Measurements from ENCODE around the gene RHBDF2. TPM values are rescaled to one million over a fixed set of nuclear protein-coding genes. Genes with fewer than 3 reads are reported as not detected.

Gene RHBDF2
- total RNA-seq, 1 donor from 2014 or later: 12.3 TPM

DNA sequence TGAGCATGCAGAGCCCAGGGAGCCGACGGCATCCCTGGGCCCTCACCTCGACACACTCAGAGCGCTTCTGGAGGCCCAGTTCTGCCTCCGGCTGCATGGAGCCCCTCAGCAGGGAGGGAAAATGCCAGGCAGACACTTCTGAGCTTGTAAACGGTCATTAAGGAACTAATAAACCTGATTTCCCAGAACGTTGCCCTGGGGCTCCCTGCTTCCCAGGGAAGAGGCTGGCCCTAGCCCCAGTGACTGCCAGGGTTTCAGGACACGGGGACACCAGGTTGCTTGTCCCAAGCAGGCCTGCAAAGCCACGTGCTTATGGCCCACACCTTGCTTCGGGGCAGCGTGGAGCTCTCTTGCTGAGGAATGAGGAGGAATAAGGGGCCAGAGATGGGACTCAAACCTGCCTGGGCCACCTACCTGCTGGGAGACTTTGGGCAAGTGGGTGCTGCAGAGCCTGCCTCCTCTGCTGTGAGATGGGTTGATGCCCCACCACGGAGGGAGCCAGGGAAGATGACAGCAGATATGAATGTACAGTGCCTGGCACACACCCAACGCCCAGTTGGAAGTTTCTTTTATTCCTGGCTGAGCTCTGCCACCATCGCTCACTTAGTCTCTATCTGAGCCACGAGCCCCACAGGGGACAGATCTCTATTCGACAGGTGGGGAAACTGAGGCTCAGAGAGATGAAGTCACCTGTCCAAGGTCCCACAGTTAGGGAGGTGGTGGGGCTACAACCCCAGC, 5.4 kb downstream of the RHBDF2 start:
- Mint-ChIP-seq H3K36me3 (no peaks in the 10 kb centered on the region), H3K4me3 (no peak overlapping the region), H3K27me3 (peaks cover 5% of the 10 kb centered on the region), H3K27ac (no peak overlapping the region), H3K4me1 (ENCODE audit: unreplicated experiment) (peaks cover 32% of the 10 kb centered on the region), H3K9me3 (no peaks in the 10 kb centered on the region)
- TF ChIP-seq, protein P1, sequence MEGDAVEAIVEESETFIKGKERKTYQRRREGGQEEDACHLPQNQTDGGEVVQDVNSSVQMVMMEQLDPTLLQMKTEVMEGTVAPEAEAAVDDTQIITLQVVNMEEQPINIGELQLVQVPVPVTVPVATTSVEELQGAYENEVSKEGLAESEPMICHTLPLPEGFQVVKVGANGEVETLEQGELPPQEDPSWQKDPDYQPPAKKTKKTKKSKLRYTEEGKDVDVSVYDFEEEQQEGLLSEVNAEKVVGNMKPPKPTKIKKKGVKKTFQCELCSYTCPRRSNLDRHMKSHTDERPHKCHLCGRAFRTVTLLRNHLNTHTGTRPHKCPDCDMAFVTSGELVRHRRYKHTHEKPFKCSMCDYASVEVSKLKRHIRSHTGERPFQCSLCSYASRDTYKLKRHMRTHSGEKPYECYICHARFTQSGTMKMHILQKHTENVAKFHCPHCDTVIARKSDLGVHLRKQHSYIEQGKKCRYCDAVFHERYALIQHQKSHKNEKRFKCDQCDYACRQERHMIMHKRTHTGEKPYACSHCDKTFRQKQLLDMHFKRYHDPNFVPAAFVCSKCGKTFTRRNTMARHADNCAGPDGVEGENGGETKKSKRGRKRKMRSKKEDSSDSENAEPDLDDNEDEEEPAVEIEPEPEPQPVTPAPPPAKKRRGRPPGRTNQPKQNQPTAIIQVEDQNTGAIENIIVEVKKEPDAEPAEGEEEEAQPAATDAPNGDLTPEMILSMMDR (conservative IDR thresholded peaks at IDR 0.05): no peak
- no peak for DNase-seq (ENCODE audit: extremely low spot score, unreplicated experiment)

- peak overlapping the region; percentile 85 for H3K27ac Mint-ChIP-seq
- no peak for DNase-seq (ENCODE audit: extremely low spot score, unreplicated experiment)
- peaks cover 19% of the 10 kb centered on the region for H3K4me1 Mint-ChIP-seq (ENCODE audit: unreplicated experiment)
- no peak overlapping the region for H3K4me3 Mint-ChIP-seq
- H3K36me3 Mint-ChIP-seq: no peaks in the 10 kb centered on the region
- no peaks in the 10 kb centered on the region for H3K9me3 Mint-ChIP-seq
- TF ChIP-seq, protein P1 (conservative IDR thresholded peaks at IDR 0.05): no peak
- no peaks in the 10 kb centered on the region for H3K27me3 Mint-ChIP-seq
Observed at GRCh38 chr17:76493505-76494167, 7.6 kb downstream of the RHBDF2 start.

DNA sequence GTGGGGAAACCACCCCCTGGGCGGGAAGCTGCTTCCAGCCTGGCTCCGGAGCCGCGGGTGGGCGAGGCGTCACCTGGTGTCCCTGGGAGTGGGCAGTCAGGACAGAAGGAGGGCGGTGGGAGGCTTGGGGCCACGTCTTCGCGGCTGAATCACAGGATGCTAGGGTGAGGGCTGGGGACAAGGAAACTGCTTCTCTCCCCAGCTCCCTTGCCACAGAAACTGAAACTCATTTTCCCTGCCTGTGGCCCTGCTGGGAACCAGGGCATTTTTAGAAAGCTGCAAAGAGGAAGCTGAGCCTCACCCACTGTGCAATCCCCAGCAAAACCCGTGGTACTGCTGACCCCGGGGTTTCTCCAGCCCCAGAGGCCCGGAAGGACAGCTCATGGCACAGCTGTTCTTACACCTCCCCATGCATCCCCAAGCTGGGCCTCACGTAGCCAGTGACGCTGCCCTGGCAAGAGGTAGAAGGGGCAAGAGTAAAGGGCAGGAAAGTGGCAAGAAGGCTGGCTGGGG, 8.2 kb downstream of the RHBDF2 start:
- no peaks in the 10 kb centered on the region for H3K27me3 Mint-ChIP-seq
- peak overlapping the region; percentile 63 for H3K4me3 Mint-ChIP-seq
- H3K9me3 Mint-ChIP-seq: no peaks in the 10 kb centered on the region
- no peaks in the 10 kb centered on the region for H3K36me3 Mint-ChIP-seq
- DNase-seq (ENCODE audit: extremely low spot score, unreplicated experiment): no peak
- peaks cover 13% of the 10 kb centered on the region for H3K4me1 Mint-ChIP-seq (ENCODE audit: unreplicated experiment)
- TF ChIP-seq, protein P1 (conservative IDR thresholded peaks at IDR 0.05): no peak
- peak overlapping the region; percentile 85 for H3K27ac Mint-ChIP-seq

DNA sequence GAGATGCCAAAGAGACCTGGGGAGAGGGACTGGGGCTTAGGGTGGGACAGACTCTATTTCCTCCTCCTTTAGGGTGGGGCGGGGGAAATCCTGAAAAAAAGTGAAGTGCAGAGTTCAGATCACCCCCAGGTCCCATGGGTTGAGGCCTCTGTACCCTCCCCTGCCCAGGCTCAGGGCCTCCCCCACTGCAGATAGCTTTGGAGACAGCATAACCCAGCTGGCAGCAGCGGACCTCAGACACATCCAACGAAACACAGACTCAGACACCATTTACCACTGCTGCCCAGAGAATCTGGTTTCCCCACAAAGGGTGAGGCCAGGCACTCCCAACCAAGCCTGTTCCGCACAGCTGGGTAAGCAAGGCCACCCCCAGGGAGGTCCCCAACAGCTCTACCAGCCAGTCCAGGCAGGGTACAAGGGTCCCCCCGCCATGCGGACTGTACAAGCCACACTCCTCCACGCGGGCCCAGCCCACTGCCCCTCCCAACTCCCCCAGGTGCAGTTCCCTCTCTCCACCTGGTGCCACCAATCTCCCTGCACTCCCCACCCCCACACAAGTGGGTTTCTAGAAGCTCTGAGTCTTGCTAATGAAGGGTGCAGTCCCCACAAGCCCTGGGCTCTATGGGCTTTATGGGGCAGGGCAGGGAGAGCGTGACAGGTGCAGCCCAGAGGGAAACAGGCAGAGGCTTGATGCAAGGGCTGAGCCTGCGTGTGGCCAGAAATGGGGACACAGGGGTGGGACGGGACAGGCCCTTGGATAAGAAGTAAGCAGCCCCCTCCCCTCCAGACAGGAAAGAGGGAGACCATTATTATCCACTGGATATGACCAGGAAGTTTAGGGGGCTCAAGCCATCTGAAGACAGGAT, 8.9 kb downstream of the RHBDF2 start:
- no peaks in the 10 kb centered on the region for H3K9me3 Mint-ChIP-seq
- no peak for DNase-seq (ENCODE audit: extremely low spot score, unreplicated experiment)
- no peaks in the 10 kb centered on the region for H3K27me3 Mint-ChIP-seq
- H3K4me3 Mint-ChIP-seq: peak overlapping the region; percentile 63
- TF ChIP-seq, protein P1 (conservative IDR thresholded peaks at IDR 0.05): no peak
- peaks cover 11% of the 10 kb centered on the region for H3K4me1 Mint-ChIP-seq (ENCODE audit: unreplicated experiment)
- H3K27ac Mint-ChIP-seq: peak overlapping the region; percentile 85
- H3K36me3 Mint-ChIP-seq: no peaks in the 10 kb centered on the region

DNA sequence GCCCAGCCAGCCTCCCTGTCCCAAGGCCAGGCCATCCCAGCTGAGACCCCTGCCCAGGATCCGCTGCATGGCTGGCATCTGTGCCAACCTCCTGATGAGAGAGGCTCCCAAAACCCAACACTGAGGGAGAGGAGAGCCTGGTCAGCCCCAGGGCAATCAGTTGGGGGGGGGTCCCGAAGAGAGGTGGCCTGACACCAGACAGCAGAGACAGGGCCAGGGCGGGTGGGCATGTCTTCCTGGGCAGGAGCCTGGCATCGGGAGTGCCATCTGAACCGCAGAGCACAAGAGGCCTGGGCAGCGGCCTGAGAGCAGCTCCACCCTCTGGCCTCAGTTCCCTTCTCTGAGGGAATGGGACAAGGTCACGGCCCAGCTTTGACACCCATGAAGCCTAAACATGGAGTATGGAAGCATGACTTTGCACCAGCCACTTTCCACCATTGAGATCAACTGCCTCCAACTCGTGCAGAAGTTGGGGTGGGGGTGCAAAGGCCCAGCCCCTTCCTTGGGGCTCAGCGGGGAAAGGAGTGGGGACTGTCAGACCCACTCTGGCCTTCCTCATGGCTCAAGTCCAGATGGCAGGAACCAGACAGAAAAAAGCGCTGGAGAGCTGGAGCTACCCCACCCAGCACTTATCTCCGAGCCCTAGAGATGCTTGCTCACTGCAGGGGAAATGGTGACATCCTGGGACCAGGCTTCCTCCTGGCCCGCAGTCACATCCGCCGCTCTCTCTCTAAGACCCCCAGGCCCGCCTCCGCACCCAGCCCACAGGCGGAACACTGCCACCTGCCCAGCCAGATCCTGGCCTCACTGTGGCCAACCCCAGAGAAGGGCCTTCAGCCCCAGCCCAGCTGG, 9.7 kb downstream of the RHBDF2 start:
- Mint-ChIP-seq H3K9me3 (no peaks in the 10 kb centered on the region), H3K27ac (peak overlapping the region; percentile 85)
- DNase-seq (ENCODE audit: extremely low spot score, unreplicated experiment): no peak

More for the DNA sequence above, 9.7 kb downstream of the RHBDF2 start:
- H3K36me3 Mint-ChIP-seq: no peaks in the 10 kb centered on the region
- H3K27me3 Mint-ChIP-seq: no peaks in the 10 kb centered on the region
- H3K4me3 Mint-ChIP-seq: no peak overlapping the region
- TF ChIP-seq, protein P1 (conservative IDR thresholded peaks at IDR 0.05): no peak
- H3K4me1 Mint-ChIP-seq (ENCODE audit: unreplicated experiment): peaks cover 11% of the 10 kb centered on the region

Data from type B pancreatic cell (in vitro differentiated cells).